Measurements from ENCODE around the gene RSPO4.

The RSPO4 gene

GRCh38 chr20:958936-959815 lies 42.9 kb downstream of the RSPO4 start:
- no peak for DNase-seq (ENCODE audit: extremely low read depth, low read depth)
- no peak for TF ChIP-seq CTCF (IDR thresholded peaks at IDR 0.05; ENCODE audit: low read depth, low read length)

- no peak for TF ChIP-seq CTCF (IDR thresholded peaks at IDR 0.05; ENCODE audit: low read depth, low read length)
- DNase-seq (ENCODE audit: extremely low read depth, low read depth): no peak
These were observed 44.6 kb downstream of the RSPO4 start for GRCh38 chr20:957544-957943.

DNA sequence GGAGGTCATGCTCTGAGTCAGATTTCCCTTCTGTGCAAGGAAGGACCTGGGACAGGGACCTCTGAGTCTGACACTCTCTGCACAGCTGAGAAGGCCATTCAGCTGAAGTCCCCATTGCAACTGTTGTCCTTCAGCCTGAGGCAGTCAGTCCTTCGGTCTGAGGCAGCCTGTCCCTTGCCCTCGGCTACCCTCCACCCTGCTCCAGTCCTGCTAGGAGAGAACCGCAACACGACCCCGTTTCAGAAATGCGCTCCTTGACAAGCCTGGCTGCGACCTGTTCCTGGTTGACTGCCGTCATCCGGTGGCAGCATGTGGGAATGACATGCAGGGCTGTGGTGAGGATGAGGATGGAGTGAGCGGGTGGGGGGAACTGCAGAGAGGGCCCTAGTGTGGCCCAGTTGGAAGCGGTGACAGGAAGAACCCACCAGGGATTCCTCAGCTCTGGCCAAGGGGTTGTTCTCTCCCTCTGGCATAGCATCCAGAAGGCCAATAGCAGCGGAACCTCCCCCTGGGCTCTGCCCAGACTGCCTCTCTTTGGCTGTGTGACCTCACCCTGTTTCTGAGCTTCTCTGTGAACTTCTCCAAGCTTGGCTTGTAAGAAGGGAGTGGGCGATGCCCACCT lies 45.7 kb downstream of the RSPO4 start:
- peak; percentile 100 for TF ChIP-seq CTCF (IDR thresholded peaks at IDR 0.05; ENCODE audit: low read depth, low read length)
- DNase-seq (ENCODE audit: extremely low read depth, low read depth): peak; percentile 20

DNA sequence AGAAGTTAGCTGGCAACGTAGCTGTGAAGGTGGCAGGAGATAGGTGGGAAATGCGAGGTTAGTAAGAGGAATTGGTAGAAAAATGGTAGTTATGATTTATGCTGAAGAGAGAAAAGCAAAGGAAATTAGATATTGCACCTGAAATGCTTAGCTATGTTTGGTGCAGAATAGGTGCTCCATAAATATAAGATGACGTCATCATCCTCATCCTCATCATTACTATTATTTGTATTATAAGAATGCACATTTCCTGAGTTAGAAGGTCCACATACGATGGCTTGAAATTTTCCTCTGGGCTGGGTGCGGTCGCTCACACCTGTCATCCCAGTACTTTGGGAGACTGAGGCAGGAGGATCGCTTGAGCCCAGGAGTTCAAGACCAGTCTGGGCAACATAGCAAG lies 46.5 kb downstream of the RSPO4 start:
- no peak for TF ChIP-seq CTCF (IDR thresholded peaks at IDR 0.05; ENCODE audit: low read depth, low read length)

GRCh38 chr20:955111-955510 lies 47.0 kb downstream of the RSPO4 start:
- no peak for DNase-seq (ENCODE audit: extremely low read depth, low read depth)
- no peak for TF ChIP-seq CTCF (IDR thresholded peaks at IDR 0.05; ENCODE audit: low read depth, low read length)

More for the DNA sequence above, 46.5 kb downstream of the RSPO4 start:
- no peak for DNase-seq (ENCODE audit: extremely low read depth, low read depth)

- no peak for DNase-seq (ENCODE audit: extremely low read depth, low read depth)
- peak; percentile 38 for TF ChIP-seq CTCF (IDR thresholded peaks at IDR 0.05; ENCODE audit: low read depth, low read length)
These were observed 48.4 kb downstream of the RSPO4 start for GRCh38 chr20:953742-954141.

- DNase-seq (ENCODE audit: extremely low read depth, low read depth): no peak
- TF ChIP-seq CTCF (IDR thresholded peaks at IDR 0.05; ENCODE audit: low read depth, low read length): no peak
These were observed 49.8 kb downstream of the RSPO4 start for GRCh38 chr20:952196-952795.

All from AG09319 (cell line).